Liver (tissue), 9 donors: Measurements from ENCODE around the gene EXOC2. TPM values are rescaled to one million over a fixed set of nuclear protein-coding genes. Genes with fewer than 3 reads are reported as not detected.

ENCODE experiments used
- DNase-seq: peaks from one replicate; pipeline ENCODE4 v3.0.0-alpha.2; 2017; ENCODE audit warnings: low spot score
- H3K27ac ChIP-seq, 2 donors: one replicate each; pipeline ENCODE4 v1.7.0; 2013; ENCODE audit warnings: inconsistent platforms in 2 of 2, low read length in 2 of 2, control low read depth in 1 of 2, low read depth in 1 of 2, mild to moderate bottlenecking in 1 of 2
- H3K27me3 ChIP-seq, 4 donors: one replicate each; pipeline versions ENCODE4 v1.6.1 to v1.7.0; 2013; ENCODE audit warnings: low read length in 3 of 4, inconsistent platforms in 1 of 4, mild to moderate bottlenecking in 1 of 4, moderate library complexity in 1 of 4; ENCODE audit not compliant: control insufficient read depth in 4 of 4, insufficient read depth in 4 of 4
- H3K36me3 ChIP-seq, 4 donors: one replicate each; pipeline versions ENCODE4 v1.6.1 to v1.7.0; 2013; ENCODE audit warnings: low read length in 3 of 4, mild to moderate bottlenecking in 3 of 4, low read depth in 1 of 4, moderate library complexity in 1 of 4; ENCODE audit not compliant: control insufficient read depth in 4 of 4, insufficient read depth in 3 of 4
- H3K4me1 ChIP-seq, 4 donors: one replicate each; pipeline versions ENCODE4 v1.6.1 to v1.7.0; 2013; ENCODE audit warnings: low read length in 3 of 4, mild to moderate bottlenecking in 3 of 4, moderate library complexity in 1 of 4; ENCODE audit not compliant: control insufficient read depth in 4 of 4, insufficient read depth in 4 of 4
- H3K4me3 ChIP-seq, 3 donors: one replicate each; pipeline versions ENCODE4 v1.6.1 to v1.7.0; 2013; ENCODE audit warnings: low read length in 3 of 3, control low read depth in 1 of 3, low read depth in 1 of 3, mild to moderate bottlenecking in 1 of 3
- H3K9ac ChIP-seq, 2 donors: one replicate each; pipeline ENCODE4 v1.7.0; 2013; ENCODE audit warnings: low read length in 2 of 2, mild to moderate bottlenecking in 2 of 2, moderate library complexity in 2 of 2, control low read depth in 1 of 2, low read depth in 1 of 2
- H3K9me3 ChIP-seq, 4 donors: one replicate each; pipeline versions ENCODE4 v1.6.1 to v1.7.0; 2013; ENCODE audit warnings: low read length in 3 of 4; ENCODE audit not compliant: control insufficient read depth in 4 of 4
- ATF3 ChIP-seq: IDR thresholded peaks from 2 replicates; pipeline ENCODE4 v1.6.1; 2016; ENCODE audit warnings: antibody characterized with exemption
- CTCF ChIP-seq: fragments of 150-350 bp; IDR thresholded peaks from 2 replicates; pipeline ENCODE4 v1.5.1; 2017; ENCODE audit warnings: improper control_type of control experiment, low read depth, low read length; ENCODE audit not compliant: missing input control
- EGR1 ChIP-seq, 2 donors: IDR thresholded peaks; 2 replicates each; pipeline ENCODE4 v1.6.1; 2016 to 2018; ENCODE audit warnings: antibody characterized with exemption in 2 of 2, low read depth in 2 of 2
- FOXA1 ChIP-seq: IDR thresholded peaks from 2 replicates; pipeline ENCODE4 v1.6.1; 2016; ENCODE audit warnings: antibody characterized with exemption
- FOXA2 ChIP-seq: IDR thresholded peaks from 2 replicates; pipeline ENCODE4 v1.6.1; 2016; ENCODE audit warnings: antibody characterized with exemption
- GABPA ChIP-seq, 2 donors: IDR thresholded peaks in 1 of 2; conservative IDR thresholded peaks in 1 of 2; 2 replicates each; pipeline ENCODE4 v1.6.1; 2016; ENCODE audit warnings: antibody characterized with exemption in 2 of 2, mild to moderate bottlenecking in 1 of 2, moderate library complexity in 1 of 2
- HNF4A ChIP-seq, 2 donors: conservative IDR thresholded peaks; 2 replicates each; pipeline ENCODE4 v1.6.1; 2016; ENCODE audit warnings: antibody characterized with exemption in 2 of 2, mild to moderate bottlenecking in 2 of 2
- HNF4G ChIP-seq: IDR thresholded peaks from 2 replicates; pipeline ENCODE4 v1.6.1; 2016; ENCODE audit warnings: antibody characterized with exemption
- JUND ChIP-seq, 2 donors: IDR thresholded peaks; 2 replicates each; pipeline ENCODE4 v1.6.1; 2016; ENCODE audit warnings: antibody characterized with exemption in 2 of 2
- MAX ChIP-seq: IDR thresholded peaks from 2 replicates; pipeline ENCODE4 v1.6.1; 2016; ENCODE audit warnings: antibody characterized with exemption
- NR2F2 ChIP-seq: IDR thresholded peaks from 2 replicates; pipeline ENCODE4 v1.6.1; 2016; ENCODE audit warnings: antibody characterized with exemption
- RAD21 ChIP-seq, 2 donors: IDR thresholded peaks; 2 replicates each; pipeline ENCODE4 v1.6.1; 2016; ENCODE audit warnings: antibody characterized with exemption in 2 of 2, mild to moderate bottlenecking in 2 of 2
- REST ChIP-seq: IDR thresholded peaks from 2 replicates; pipeline ENCODE4 v1.6.1; 2016; ENCODE audit warnings: antibody characterized with exemption, mild to moderate bottlenecking
- RXRA ChIP-seq, 2 donors: IDR thresholded peaks; 2 replicates each; pipeline ENCODE4 v1.6.1; 2017 to 2018; ENCODE audit warnings: antibody characterized with exemption in 2 of 2, mild to moderate bottlenecking in 1 of 2
- SP1 ChIP-seq: IDR thresholded peaks from 2 replicates; pipeline ENCODE4 v1.6.1; 2018; ENCODE audit warnings: antibody characterized with exemption, mild to moderate bottlenecking
- TAF1 ChIP-seq: conservative IDR thresholded peaks from 2 replicates; pipeline ENCODE4 v1.6.1; 2016; ENCODE audit warnings: antibody characterized with exemption, mild to moderate bottlenecking
- YY1 ChIP-seq: IDR thresholded peaks from 2 replicates; pipeline ENCODE4 v1.6.1; 2016; ENCODE audit warnings: antibody characterized with exemption, mild to moderate bottlenecking
- ZBTB33 ChIP-seq: IDR thresholded peaks from 2 replicates; pipeline ENCODE4 v1.6.1; 2016; ENCODE audit warnings: antibody characterized with exemption
- WGBS: extraction: QIAGEN DNeasy Blood & Tissue Kit; methylation state at CpG from one replicate; pipeline ENCODE4 v1.1.7; 2013; 5-methylcytosine and 5-hydroxymethylcytosine counted together
- polyA plus RNA-seq, 2 donors: library from polyadenylated mRNA; stranded (reverse) in 1 of 2; unstranded in 1 of 2; fragments of 200-250 nt in 1 of 2; fragments of >200 nt in 1 of 2; fragmentation: Nextera tagmentation in 1 of 2; extraction: Ambion mirVana in 1 of 2; gene quantifications; one replicate each; pipeline versions ENCODE4 v1.2.1 to v1.2.3, GENCODE V29; 2013 to 2015
- total RNA-seq, 2 donors: library from RNA; depleted of rRNA; stranded (reverse); fragments of >200 nt; gene quantifications; one replicate each; pipeline ENCODE4 v1.2.3, GENCODE V29; 2014
- donor health status: healthy.
- donor health status: healthy.
- donor health status: healthy.
- donor health status: healthy.
- donor health status: healthy.

Gene EXOC2
- total and polyA plus RNA-seq, 4 donors, result 6.7 to 15.3 (median 9.2) TPM

GRCh38 chr6:467671-468082 lies 225.3 kb downstream of the EXOC2 start:
- Histone ChIP-seq H3K9ac (no peak overlapping the region), H3K4me1 (no peaks in the 10 kb centered on the region), H3K27ac (no peak overlapping the region), H3K4me3 (no peak overlapping the region), H3K9me3 (no peaks in the 10 kb centered on the region), H3K27me3 (no peaks in the 10 kb centered on the region), H3K36me3 (no peaks in the 10 kb centered on the region)
- no peak for DNase-seq
- WGBS, result 85% methylated on average over 15 of the region's 15 CpGs
- TF ChIP-seq JUND (IDR thresholded peaks at IDR 0.05), result no peak
- TF ChIP-seq FOXA2, result no peak
- no peak for TF ChIP-seq ZBTB33
- no peak for TF ChIP-seq EGR1 (IDR thresholded peaks at IDR 0.05; ENCODE audit: low read depth in 2 of 2)
- TF ChIP-seq MAX, result no peak
- TF ChIP-seq TAF1, result no peak
- no peak for TF ChIP-seq RAD21 (IDR thresholded peaks at IDR 0.05)
- no peak for TF ChIP-seq REST
- no peak for TF ChIP-seq SP1
- no peak for TF ChIP-seq RXRA (IDR thresholded peaks at IDR 0.05)
- no peak for TF ChIP-seq ATF3
- no peak for TF ChIP-seq CTCF
- no peak for TF ChIP-seq NR2F2
- no peak for TF ChIP-seq GABPA (IDR thresholded peaks at IDR 0.05 in 1 of 2, conservative IDR thresholded peaks at IDR 0.05 in 1 of 2)
- TF ChIP-seq YY1, result no peak
- no peak for TF ChIP-seq HNF4A (conservative IDR thresholded peaks at IDR 0.05)

GRCh38 chr6:467111-467510 lies 225.8 kb downstream of the EXOC2 start:
- Histone ChIP-seq H3K9ac (no peak overlapping the region), H3K36me3 (no peaks in the 10 kb centered on the region), H3K27ac (no peak overlapping the region), H3K4me3 (no peak overlapping the region), H3K9me3 (no peaks in the 10 kb centered on the region), H3K4me1 (no peaks in the 10 kb centered on the region), H3K27me3 (no peaks in the 10 kb centered on the region)
- no peak for DNase-seq
- 88% methylated on average over 11 of the region's 11 CpGs for WGBS
- TF ChIP-seq YY1, result no peak
- no peak for TF ChIP-seq JUND (IDR thresholded peaks at IDR 0.05)
- TF ChIP-seq RXRA (IDR thresholded peaks at IDR 0.05), result no peak
- no peak for TF ChIP-seq RAD21 (IDR thresholded peaks at IDR 0.05)
- TF ChIP-seq SP1, result no peak
- TF ChIP-seq FOXA2, result no peak
- TF ChIP-seq ZBTB33, result no peak
- no peak for TF ChIP-seq ATF3
- TF ChIP-seq EGR1 (IDR thresholded peaks at IDR 0.05; ENCODE audit: low read depth in 2 of 2), result no peak
- no peak for TF ChIP-seq FOXA1
- TF ChIP-seq REST, result no peak
- TF ChIP-seq HNF4G, result no peak
- no peak for TF ChIP-seq NR2F2
